Liver (tissue), 9 donors: ENCODE results near the gene TAPT1. TPM values are rescaled to one million over a fixed set of nuclear protein-coding genes. Genes with fewer than 3 reads are reported as not detected.

Source experiments
- DNase-seq: peaks from one replicate; pipeline ENCODE4 v3.0.0-alpha.2; 2017; ENCODE audit warnings: low spot score
- H3K27ac ChIP-seq, 2 donors: one replicate each; pipeline ENCODE4 v1.7.0; 2013; ENCODE audit warnings: inconsistent platforms in 2 of 2, low read length in 2 of 2, control low read depth in 1 of 2, low read depth in 1 of 2, mild to moderate bottlenecking in 1 of 2
- H3K27me3 ChIP-seq, 4 donors: one replicate each; pipeline versions ENCODE4 v1.6.1 to v1.7.0; 2013; ENCODE audit warnings: low read length in 3 of 4, inconsistent platforms in 1 of 4, mild to moderate bottlenecking in 1 of 4, moderate library complexity in 1 of 4; ENCODE audit not compliant: control insufficient read depth in 4 of 4, insufficient read depth in 4 of 4
- H3K36me3 ChIP-seq, 4 donors: one replicate each; pipeline versions ENCODE4 v1.6.1 to v1.7.0; 2013; ENCODE audit warnings: low read length in 3 of 4, mild to moderate bottlenecking in 3 of 4, low read depth in 1 of 4, moderate library complexity in 1 of 4; ENCODE audit not compliant: control insufficient read depth in 4 of 4, insufficient read depth in 3 of 4
- H3K4me1 ChIP-seq, 4 donors: one replicate each; pipeline versions ENCODE4 v1.6.1 to v1.7.0; 2013; ENCODE audit warnings: low read length in 3 of 4, mild to moderate bottlenecking in 3 of 4, moderate library complexity in 1 of 4; ENCODE audit not compliant: control insufficient read depth in 4 of 4, insufficient read depth in 4 of 4
- H3K4me3 ChIP-seq, 3 donors: one replicate each; pipeline versions ENCODE4 v1.6.1 to v1.7.0; 2013; ENCODE audit warnings: low read length in 3 of 3, control low read depth in 1 of 3, low read depth in 1 of 3, mild to moderate bottlenecking in 1 of 3
- H3K9ac ChIP-seq, 2 donors: one replicate each; pipeline ENCODE4 v1.7.0; 2013; ENCODE audit warnings: low read length in 2 of 2, mild to moderate bottlenecking in 2 of 2, moderate library complexity in 2 of 2, control low read depth in 1 of 2, low read depth in 1 of 2
- H3K9me3 ChIP-seq, 4 donors: one replicate each; pipeline versions ENCODE4 v1.6.1 to v1.7.0; 2013; ENCODE audit warnings: low read length in 3 of 4; ENCODE audit not compliant: control insufficient read depth in 4 of 4
- ATF3 ChIP-seq: IDR thresholded peaks from 2 replicates; pipeline ENCODE4 v1.6.1; 2016; ENCODE audit warnings: antibody characterized with exemption
- CTCF ChIP-seq: fragments of 150-350 bp; IDR thresholded peaks from 2 replicates; pipeline ENCODE4 v1.5.1; 2017; ENCODE audit warnings: improper control_type of control experiment, low read depth, low read length; ENCODE audit not compliant: missing input control
- EGR1 ChIP-seq, 2 donors: IDR thresholded peaks; 2 replicates each; pipeline ENCODE4 v1.6.1; 2016 to 2018; ENCODE audit warnings: antibody characterized with exemption in 2 of 2, low read depth in 2 of 2
- FOXA1 ChIP-seq: IDR thresholded peaks from 2 replicates; pipeline ENCODE4 v1.6.1; 2016; ENCODE audit warnings: antibody characterized with exemption
- FOXA2 ChIP-seq: IDR thresholded peaks from 2 replicates; pipeline ENCODE4 v1.6.1; 2016; ENCODE audit warnings: antibody characterized with exemption
- GABPA ChIP-seq, 2 donors: IDR thresholded peaks in 1 of 2; conservative IDR thresholded peaks in 1 of 2; 2 replicates each; pipeline ENCODE4 v1.6.1; 2016; ENCODE audit warnings: antibody characterized with exemption in 2 of 2, mild to moderate bottlenecking in 1 of 2, moderate library complexity in 1 of 2
- HNF4A ChIP-seq, 2 donors: conservative IDR thresholded peaks; 2 replicates each; pipeline ENCODE4 v1.6.1; 2016; ENCODE audit warnings: antibody characterized with exemption in 2 of 2, mild to moderate bottlenecking in 2 of 2
- HNF4G ChIP-seq: IDR thresholded peaks from 2 replicates; pipeline ENCODE4 v1.6.1; 2016; ENCODE audit warnings: antibody characterized with exemption
- JUND ChIP-seq, 2 donors: IDR thresholded peaks; 2 replicates each; pipeline ENCODE4 v1.6.1; 2016; ENCODE audit warnings: antibody characterized with exemption in 2 of 2
- NR2F2 ChIP-seq: IDR thresholded peaks from 2 replicates; pipeline ENCODE4 v1.6.1; 2016; ENCODE audit warnings: antibody characterized with exemption
- RAD21 ChIP-seq, 2 donors: IDR thresholded peaks; 2 replicates each; pipeline ENCODE4 v1.6.1; 2016; ENCODE audit warnings: antibody characterized with exemption in 2 of 2, mild to moderate bottlenecking in 2 of 2
- REST ChIP-seq: IDR thresholded peaks from 2 replicates; pipeline ENCODE4 v1.6.1; 2016; ENCODE audit warnings: antibody characterized with exemption, mild to moderate bottlenecking
- RXRA ChIP-seq, 2 donors: IDR thresholded peaks; 2 replicates each; pipeline ENCODE4 v1.6.1; 2017 to 2018; ENCODE audit warnings: antibody characterized with exemption in 2 of 2, mild to moderate bottlenecking in 1 of 2
- SP1 ChIP-seq: IDR thresholded peaks from 2 replicates; pipeline ENCODE4 v1.6.1; 2018; ENCODE audit warnings: antibody characterized with exemption, mild to moderate bottlenecking
- TAF1 ChIP-seq: conservative IDR thresholded peaks from 2 replicates; pipeline ENCODE4 v1.6.1; 2016; ENCODE audit warnings: antibody characterized with exemption, mild to moderate bottlenecking
- YY1 ChIP-seq: IDR thresholded peaks from 2 replicates; pipeline ENCODE4 v1.6.1; 2016; ENCODE audit warnings: antibody characterized with exemption, mild to moderate bottlenecking
- ZBTB33 ChIP-seq: IDR thresholded peaks from 2 replicates; pipeline ENCODE4 v1.6.1; 2016; ENCODE audit warnings: antibody characterized with exemption
- WGBS: extraction: QIAGEN DNeasy Blood & Tissue Kit; methylation state at CpG from one replicate; pipeline ENCODE4 v1.1.7; 2013; 5-methylcytosine and 5-hydroxymethylcytosine counted together
- polyA plus RNA-seq, 2 donors: library from polyadenylated mRNA; stranded (reverse) in 1 of 2; unstranded in 1 of 2; fragments of 200-250 nt in 1 of 2; fragments of >200 nt in 1 of 2; fragmentation: Nextera tagmentation in 1 of 2; extraction: Ambion mirVana in 1 of 2; gene quantifications; one replicate each; pipeline versions ENCODE4 v1.2.1 to v1.2.3, GENCODE V29; 2013 to 2015
- total RNA-seq, 2 donors: library from RNA; depleted of rRNA; stranded (reverse); fragments of >200 nt; gene quantifications; one replicate each; pipeline ENCODE4 v1.2.3, GENCODE V29; 2014
- donor health status: healthy.
- donor health status: healthy.
- donor health status: healthy.
- donor health status: healthy.
- donor health status: healthy.

Gene TAPT1
- total and polyA plus RNA-seq, 4 donors = 12.2 to 53.7 (median 22.1) TPM

- H3K9me3 ChIP-seq = no peaks in the 10 kb centered on the region
- TF ChIP-seq CTCF (no peak), RXRA (IDR thresholded peaks at IDR 0.05) (no peak), SP1 (no peak), FOXA1 (no peak), HNF4A (conservative IDR thresholded peaks at IDR 0.05) (no peak), ATF3 (no peak), FOXA2 (no peak), EGR1 (IDR thresholded peaks at IDR 0.05; ENCODE audit: low read depth in 2 of 2) (no peak), NR2F2 (no peak), GABPA (IDR thresholded peaks at IDR 0.05 in 1 of 2, conservative IDR thresholded peaks at IDR 0.05 in 1 of 2) (no peak), REST (no peak), RAD21 (IDR thresholded peaks at IDR 0.05) (no peak), JUND (IDR thresholded peaks at IDR 0.05) (no peak), YY1 (no peak), HNF4G (no peak), ZBTB33 (no peak)
- no peak overlapping the region for H3K4me3 ChIP-seq
- no peak for DNase-seq
- peaks cover 2 to 14% (median 5%) of the 10 kb centered on the region in 4 donors for H3K4me1 ChIP-seq
- no peak overlapping the region for H3K27ac ChIP-seq
- WGBS = 90% methylated on average over 2 of the region's 2 CpGs
- H3K27me3 ChIP-seq = no peaks in the 10 kb centered on the region
- peaks cover 0 to 5% (median under 1%) of the 10 kb centered on the region in 4 donors for H3K36me3 ChIP-seq
- H3K9ac ChIP-seq = no peak overlapping the region
Measured at GRCh38 chr4:16202598-16202997, 23.7 kb downstream of the TAPT1 start.

GRCh38 chr4:16199093-16199492, 27.2 kb downstream of the TAPT1 start:
- Histone ChIP-seq H3K9me3 (no peaks in the 10 kb centered on the region), H3K9ac (no peak overlapping the region), H3K4me1 (peaks cover 0 to 3% (median under 1%) of the 10 kb centered on the region in 4 donors), H3K36me3 (peaks cover 0 to 5% (median under 1%) of the 10 kb centered on the region in 4 donors), H3K4me3 (no peak overlapping the region), H3K27ac (no peak overlapping the region), H3K27me3 (no peaks in the 10 kb centered on the region)
- 98% methylated on average over 1 of the region's 1 CpG for WGBS
- DNase-seq = no peak
- TF ChIP-seq ZBTB33 (no peak), FOXA2 (no peak), RAD21 (IDR thresholded peaks at IDR 0.05) (peak; percentile 58 to 65), TAF1 (no peak), CTCF (peak; percentile 17)
